CD4-positive, alpha-beta T cell treated with Interleukin-6 at 100 ng/mL for 8 hours (primary cell): ENCODE results near the gene SMAD6.
"Not testable (repeated sequence)": the region's sequence is repeated elsewhere in the genome, so short reads cannot be mapped to it uniquely, and the experiment has no call there.

Source experiments
- DNase-seq: peaks from one replicate; pipeline ENCODE4 v3.0.0-alpha.2; 2020; ENCODE audit warnings: mixed read lengths, low spot score

Gene SMAD6

DNA sequence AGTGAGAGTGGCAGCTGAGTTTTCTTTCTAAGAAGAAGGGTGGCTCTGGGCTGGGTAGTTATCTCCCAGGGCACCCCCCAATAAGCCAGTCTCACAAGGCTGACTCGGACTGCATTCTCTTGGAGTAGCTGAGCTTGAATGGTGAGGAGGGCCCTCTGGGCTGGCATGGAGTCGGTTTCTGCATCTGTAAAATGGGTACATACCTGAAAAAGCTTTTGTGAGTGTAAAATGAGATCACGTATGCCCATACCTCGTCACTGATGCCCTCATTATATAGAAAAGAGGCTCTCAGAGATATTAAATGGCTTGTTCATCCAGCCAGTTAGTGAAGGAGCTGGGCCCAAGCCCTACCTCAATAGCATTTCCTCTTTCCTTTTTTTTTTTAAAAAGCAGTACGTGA lies 41.2 kb downstream of the SMAD6 start:
- no peak for DNase-seq

DNA sequence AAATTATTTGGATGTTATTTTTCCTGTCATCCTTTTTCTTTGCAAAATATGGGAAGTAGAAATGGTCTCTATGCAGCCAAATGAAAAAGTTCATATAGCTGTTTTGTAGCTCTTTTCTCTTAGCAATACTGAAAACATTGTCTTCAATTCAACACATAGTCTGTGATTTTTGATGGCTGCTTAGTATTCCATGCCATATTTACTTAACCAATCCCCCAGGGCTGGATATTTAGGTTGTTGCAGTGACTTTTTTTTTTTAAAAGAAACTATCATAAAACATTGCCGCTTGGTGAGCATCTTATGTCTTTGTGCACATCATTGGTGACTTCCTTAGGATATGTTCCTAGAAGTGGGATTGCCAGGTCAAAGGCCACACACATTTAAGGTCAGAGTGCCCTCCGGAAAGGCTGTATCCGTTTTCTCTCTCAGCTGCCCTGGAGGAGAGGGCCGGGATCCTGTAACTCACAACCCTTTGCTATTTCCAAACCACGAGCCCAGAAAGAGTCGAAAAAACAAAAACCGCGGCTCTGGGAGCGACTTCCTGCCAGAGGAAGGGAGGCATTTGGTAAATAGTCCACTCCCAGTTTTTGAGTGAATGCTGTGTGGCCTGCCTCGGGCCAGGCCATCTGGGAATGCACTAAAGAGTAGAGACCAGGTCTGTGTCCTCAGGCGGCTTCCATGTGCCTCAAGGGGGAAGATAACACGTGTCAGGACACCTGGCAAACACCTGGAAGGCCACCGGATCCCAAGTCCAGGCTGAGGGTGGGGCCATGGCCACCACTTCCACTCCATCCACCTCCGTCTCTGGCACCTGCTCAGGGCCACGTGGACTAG lies 41.9 kb downstream of the SMAD6 start:
- no peak for DNase-seq

DNA sequence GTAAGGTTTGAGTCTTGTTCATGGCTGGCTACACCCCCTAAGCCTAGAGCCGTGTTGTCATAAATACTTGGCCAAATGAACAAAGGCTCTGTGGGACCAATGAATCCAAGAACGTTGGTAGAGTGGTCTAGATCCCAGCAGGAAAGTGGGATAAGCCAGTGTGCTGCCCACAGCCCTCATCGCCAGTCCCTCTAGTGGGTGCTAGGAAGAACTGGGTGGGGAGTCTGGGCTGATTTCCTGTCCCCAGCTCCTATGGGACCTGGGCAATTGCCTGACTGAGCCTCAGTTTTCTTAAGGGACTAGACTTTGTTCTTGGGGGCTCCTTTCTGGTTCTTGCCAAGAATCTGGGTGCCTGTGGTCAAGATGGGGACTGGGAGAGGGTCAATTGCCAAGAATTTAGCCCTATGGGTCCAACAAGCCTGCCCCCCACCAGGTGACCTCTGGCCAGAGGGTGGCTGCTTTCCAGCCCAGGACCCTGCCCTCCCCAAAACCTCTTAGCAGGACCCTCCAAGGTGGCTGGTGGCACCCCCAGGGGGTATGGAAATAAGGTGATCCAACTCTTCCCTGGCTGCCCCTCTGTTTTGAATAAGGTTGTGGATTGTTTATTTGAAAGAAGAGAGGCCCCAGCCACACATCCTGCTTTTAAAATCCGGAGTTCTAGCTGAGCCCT lies 42.7 kb downstream of the SMAD6 start:
- no peak for DNase-seq

DNA sequence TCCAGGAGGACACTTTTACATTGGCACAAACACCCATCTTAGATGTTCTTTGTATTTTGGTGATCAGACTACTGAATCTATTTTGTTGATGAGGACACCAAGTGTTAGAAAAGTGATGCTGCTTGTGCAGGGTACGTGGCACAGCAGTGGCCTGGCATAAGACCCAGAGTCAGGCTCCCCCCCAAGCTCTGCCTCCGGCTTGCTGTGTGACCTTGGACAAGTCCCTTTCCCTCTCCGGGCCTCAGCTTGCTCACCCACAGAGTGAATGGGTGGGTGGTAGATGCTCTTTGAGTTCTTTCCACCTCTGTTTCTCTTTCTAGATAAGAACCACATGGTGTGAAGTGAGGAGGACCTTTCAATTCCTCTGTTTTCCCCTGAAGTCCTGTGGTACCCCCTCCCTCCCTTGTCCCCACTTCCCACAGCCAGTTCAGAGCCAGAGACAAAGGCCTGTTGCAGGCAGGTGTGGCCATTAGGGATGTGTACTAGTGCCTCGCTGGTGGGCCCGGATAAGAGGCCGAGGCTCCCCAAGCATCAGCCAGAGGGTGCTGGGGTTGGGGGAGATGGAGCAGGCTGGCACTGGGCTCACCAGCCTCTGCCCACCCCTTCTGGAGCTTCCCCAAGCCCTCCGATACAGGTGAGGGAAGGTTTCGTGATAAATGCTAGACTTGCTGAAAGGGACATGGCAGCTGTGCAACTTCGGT lies 43.6 kb downstream of the SMAD6 start:
- DNase-seq = no peak

DNA sequence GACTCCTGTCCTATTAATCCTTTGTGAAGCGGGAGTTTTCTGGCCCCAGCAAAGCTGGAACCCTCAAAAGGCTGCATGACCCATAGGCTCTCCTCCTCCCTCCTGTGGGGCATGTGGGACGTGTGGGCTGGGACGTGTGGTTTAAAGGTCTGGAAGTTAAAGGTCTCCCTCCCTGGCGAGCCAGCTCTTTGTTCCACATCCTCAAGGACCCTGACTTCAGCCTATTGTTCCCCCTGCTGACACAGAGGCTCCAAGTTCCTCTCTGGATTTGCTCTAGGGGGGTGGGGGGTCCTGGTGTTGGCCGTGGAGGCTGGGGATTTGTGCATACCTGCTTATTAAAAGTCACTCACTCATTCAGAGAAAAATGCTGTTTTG lies 44.2 kb downstream of the SMAD6 start:
- no peak for DNase-seq

DNA sequence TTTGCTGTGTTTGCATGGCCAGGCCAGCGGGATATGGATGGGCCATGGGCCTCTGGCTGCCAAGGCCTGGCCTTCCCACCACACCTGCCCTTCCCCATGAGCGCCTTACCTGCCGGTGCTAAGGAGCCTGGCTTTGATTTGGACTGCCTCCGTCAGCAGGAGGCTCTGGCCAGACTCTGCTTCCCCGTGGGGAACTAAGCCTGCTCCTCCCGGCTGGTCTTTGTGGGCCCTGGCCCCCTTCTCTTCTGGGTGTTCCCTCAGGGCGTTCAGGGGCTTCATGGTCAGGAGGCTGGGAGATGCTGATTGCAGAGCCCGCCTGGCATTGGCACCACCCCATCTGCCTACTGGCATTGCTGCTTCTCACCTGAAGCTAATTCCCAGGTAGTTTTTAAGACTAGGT lies 45.2 kb downstream of the SMAD6 start:
- no peak for DNase-seq

DNA sequence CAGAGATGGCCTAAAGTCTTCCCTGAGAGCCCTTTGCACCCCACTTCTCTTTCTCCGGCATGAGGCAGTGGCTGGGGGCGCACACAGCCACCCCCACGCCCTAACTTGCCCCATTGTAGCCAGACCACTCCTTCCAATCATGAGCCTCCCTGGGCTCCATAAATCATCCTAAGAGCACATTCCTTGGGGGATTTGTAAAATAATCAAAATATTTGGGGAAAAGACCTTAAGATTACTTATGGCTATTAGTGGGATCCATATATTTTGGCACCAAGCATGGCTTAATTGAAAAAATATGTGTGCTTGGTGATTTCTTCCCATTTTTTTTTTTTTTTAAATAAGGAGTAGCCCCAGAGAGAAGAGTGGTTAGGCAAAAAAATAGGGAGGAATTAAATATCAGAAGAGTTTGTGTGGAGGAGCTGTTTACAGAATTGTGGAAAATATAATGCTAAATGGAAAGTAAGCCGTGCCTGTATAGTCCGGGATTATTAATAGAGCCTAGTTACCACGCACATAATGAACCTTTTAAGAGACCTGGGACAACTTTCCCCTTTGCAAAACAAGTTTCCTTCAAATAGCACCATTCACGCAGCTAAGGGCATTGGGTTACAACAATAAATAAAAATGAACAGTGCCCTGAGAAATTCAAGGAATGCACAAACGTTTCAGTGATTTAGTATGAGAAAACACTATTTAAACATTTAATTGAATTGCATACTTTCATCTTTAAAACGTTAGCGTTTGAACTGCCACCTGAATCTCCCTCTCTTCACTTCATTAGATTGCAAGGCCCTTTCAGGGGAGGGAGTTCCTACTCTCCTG lies 46.1 kb downstream of the SMAD6 start:
- DNase-seq = no peak

DNA sequence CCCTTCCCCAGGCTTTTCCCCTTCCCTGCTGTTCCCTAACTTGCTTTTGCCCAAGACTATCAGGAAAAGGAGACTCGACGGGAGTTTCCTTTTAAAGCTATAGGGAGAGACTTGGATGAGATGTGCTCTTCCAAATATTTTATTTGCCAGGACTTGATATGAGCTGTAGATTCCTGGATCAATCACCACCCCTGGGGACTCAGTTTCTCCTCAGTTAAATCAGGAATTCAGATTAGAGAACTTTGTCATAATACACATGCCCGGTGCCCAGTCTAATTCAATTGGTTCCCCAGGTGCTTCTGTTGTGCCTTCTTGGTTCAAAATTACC lies 46.6 kb downstream of the SMAD6 start:
- DNase-seq = no peak

DNA sequence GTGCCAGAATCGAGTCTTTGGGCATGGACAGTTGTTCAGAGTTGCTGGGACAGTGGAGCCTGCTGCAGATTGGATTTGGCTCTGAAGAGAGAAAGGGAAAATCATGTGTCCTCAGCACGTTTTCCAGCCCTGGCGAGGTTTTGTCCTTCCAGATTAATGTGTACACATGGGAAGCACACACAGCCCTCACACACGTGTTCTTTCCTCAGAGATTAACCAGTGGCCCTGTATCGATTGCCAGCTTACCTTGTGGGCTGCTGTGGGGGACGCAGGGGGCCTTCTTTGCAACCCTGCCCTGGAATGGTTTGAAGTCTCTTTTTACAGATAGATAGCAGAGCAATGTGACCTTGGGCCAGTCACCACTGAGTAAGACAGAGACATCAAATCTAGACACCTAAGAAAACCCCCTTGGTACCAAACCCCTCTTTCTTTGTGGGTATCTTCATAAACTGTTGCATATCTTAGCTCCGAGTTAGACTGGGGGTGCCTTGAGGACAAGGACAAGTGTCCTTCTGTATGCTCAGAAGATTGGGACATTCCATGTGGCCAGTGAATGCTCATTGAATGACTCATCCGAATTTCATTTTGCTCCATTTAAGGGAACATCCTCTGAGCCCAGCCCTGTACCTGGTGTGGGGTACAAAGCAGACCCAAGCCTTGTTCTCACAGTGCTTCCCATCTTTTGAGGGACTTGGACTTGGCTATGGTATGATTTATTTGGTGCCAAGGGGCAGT lies 48.0 kb downstream of the SMAD6 start:
- no peak for DNase-seq

DNA sequence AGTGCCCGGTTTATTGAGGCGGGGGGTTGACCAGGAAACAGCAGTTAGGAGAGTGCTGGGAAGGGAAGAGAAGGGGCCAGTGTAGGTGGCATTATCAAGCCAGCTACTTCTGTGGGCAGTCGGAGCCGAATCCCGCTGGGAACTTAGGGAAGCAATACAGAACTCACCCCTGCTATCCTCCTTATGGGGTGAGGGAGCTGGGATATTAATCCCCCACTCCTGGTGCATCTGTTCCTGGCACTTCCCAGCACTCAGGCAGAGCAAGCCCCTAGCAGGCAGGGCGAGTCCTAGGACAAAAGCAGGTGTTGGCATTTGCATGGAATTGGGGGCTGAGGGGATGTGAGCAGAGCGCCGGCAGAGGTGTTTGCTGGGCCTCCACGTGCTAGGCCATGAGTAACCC lies 48.6 kb downstream of the SMAD6 start:
- no peak for DNase-seq

DNA sequence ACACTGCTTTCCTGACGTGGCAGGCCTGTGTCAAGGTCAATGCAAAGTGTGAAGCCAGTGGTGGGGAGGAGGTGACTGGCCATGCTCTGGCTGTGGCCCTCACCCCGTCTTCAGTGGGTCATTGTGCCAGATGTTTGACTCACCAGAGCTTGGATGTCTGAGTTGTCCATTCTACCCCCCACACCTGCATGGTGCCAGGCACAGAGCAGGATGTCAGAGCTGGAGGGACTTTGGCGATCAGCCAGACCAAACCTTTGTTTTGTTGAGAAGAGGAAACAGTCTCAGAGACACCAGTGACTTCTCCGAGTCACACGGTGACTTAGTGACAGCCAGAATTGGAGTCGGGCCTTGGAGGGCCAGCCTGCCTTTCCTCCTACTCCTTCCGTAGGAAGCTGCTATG lies 49.5 kb downstream of the SMAD6 start:
- peak; percentile 30 for DNase-seq

DNA sequence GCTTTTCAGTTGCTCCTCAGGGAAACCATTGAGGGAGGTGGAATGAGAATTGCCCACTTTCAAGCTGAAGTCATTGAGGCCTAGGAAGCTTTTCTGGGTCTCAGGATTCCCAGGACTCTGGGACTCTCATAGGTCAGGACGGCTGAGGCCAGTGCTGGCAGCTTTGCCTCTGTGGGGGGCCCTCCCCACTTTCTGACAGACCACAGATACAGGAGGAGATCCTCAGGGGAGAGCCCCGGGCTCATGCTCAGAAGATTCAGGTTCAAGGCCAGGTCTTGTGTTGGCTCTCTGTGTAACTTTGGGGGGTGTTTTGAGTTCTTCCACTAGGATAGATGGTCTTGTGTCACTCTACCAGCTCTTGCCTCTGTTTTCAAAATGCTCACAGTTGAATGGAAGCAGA lies 50.0 kb downstream of the SMAD6 start:
- DNase-seq = no peak

DNA sequence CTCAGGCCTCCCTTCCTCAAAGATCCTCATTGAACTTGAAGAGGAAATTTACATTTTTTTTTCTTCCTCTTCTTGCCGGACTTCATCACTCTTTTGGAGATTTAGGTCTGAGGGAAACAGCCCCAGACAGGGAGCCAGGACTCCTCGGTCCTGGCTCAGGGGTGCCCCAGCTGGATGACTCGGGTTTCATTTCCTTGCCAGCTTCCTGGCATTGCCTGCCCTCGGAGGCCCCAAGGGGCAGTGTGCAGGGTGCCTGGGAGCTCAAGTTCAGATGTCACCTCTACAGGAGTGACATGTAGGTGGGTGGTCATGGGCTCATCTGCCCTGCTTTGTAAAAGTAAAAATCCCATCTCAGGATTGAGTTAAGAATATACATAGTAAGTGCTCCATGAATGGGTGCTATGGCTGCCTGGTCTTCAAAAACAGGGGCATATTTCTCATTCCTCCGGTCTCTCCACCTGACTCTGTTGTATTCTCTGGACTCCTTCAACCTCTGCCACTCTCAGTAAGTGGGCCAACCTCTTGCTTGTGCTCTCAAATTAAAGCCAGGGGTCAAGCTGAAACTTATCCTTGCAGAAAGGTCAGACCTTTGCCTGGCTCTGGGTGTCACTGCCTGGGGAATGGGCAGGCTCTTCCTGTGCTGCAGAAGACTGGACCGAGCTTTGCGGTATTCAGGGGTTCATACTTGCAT lies 51.8 kb downstream of the SMAD6 start:
- no peak for DNase-seq

DNA sequence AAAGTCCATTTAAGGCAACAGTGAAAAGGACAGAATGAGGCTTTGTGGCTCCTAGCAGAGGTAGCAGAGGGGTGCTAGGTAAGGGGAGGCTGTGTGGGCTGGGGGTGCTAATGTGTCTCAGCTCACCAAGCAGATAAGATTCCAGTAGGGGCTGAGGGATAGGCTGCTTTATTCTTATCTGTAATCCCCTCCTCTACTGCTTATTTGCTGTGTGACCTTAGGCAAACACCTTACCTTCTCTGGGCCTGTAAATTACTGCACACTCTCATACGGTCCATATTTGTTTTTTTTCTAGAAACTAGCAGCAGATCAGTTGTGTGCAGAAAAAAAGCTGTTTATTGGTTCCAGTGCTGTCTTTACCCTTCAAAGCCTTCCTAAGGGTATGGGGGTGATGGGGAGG lies 52.8 kb downstream of the SMAD6 start:
- DNase-seq = no peak

DNA sequence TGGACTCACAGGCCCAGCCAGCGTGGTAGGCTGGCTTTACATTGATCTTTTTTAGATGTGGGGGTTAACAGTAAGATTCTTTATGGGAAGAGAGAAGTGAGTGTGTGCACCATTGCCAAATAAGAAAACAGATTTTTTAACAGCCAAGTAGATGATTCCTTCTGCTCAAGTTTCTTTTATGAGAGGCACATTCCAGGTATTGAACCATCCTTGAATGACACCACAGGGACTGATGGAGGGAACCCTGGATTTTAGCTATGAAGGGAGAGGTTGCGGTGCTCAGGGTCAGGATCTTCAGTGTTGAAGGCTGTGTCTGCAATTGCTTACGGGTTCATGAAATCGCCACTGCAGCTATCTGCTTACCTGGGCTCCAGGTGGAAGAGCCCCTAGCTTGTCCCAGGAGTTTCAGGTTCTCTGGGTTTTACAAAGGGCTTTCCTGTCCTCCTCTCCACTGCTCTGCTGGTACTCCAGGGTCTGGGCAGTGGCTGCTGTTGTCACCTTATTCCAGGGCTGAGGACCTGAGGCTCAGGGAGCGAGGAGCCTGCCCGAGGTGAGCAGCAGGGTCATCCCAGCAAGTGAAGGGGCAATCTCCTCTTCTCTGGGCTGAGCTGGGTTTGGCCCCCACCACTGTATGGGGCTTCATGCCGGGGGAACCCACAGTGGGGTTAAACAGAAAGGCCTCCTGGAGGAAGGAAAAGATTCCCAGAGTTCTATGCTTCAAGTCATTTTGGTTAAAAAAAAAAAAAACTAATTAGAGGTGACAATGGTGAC lies 53.4 kb downstream of the SMAD6 start:
- no peak for DNase-seq

DNA sequence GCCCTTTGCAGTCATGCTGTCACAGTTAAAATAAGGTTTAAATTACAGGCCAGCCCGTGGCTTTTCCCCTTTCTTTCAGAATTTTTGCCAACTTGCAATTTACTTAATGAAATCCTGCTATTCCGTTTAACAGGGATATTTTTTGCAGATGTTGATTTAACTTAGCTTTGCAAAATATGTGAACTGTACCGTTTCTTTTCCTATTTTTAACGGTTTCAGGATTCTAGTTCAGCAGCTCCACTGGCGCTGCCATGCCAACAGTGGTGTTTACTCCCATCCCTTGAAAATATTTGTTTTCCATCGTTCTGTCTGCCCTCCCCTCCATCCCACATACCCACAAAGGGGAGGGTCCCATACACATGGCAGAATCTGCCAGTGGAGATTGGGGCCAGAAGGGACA lies 54.3 kb downstream of the SMAD6 start:
- no peak for DNase-seq

DNA sequence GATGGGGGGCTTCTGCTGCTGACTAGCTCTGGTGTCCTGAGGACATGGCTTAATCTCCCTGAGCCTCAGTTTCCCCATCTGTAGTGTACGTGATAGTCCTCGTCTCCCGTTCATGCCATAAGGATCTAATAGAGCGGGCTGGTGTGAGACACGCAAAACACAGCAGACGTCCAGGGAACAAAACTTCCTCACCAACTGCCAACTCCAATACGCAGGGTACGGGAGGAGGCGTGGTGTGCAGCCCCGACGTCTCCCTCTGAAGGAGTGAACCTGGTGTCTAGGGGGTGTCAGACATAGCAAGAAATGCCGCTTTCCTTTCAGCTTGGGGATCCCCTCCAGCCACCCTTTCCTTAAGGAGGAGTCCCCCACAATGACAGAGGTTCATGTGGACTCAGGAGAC lies 55.0 kb downstream of the SMAD6 start:
- DNase-seq = no peak

DNA sequence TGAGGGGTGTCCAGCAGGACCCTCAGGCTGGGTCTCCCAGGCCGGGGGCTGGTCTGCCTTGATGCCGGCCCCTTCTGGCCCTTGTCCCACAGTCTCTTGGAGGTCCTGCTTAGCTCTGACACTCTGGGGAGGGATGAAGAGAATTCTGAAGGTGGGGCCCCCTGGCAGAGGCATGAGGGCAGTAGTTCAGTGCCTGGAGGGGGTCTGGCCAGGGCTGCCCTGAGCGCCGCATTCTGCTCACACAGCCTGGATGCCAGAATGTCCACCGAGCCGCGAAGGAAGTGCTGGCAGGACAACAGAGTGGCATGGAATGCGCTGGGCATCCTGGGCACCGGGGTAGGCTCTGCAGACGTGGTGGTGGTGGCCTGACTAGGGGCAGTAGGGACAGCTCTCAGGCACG lies 55.5 kb downstream of the SMAD6 start:
- no peak for DNase-seq

DNA sequence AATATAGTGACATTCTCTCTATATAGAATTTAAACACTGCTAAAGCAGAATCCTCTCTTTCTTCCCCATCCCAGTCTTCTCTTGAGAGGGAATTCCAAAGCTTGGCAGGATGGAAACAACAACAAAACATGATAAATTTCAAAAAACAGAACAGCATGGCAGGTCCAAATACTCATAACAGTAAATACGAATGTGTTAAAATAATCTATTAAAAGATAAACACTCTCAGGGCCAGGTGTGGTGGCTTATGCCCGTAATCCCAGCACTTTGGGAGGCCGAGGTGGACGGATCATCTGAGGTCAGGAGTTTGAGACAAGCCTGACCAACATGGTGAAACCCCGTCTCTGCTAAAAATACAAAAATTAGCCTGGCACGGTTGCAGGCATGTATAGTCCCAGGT lies 56.2 kb downstream of the SMAD6 start:
- DNase-seq = not testable (repeated sequence)

DNA sequence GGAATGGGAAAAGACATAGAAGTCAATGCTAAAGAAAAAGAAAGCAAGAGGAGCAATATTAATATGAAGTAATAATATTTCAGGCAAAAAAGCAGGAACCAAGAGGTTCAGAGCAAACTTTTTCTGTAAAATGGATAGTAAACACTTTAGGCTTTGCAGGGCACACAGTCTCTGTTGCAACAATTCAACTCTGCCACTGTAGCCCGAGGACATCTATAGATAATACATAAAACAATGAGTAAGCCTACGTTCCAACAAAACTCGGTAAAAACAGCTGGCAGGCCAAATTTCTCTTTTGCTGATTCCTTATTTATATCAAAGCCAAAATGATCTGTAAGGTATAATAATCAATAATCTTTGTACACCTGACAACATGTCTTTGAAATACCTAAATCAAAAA lies 56.8 kb downstream of the SMAD6 start:
- no peak for DNase-seq
